SK-N-SH treated with all-trans-retinoic acid at 6 μM for 48 hours (cell line): Measurements from ENCODE around the gene RAX2.

Experiments
- ATAC-seq: fragments of 200-7000 bp; cut with Tn5 transposase; 3 replicates; pipeline ENCODE4 v1.9.1; 2020; ENCODE audit warnings: mild to moderate bottlenecking, moderate library complexity
- BACH2 ChIP-seq: fragments of 250-450 bp; sonication (Bioruptor Pico); IDR thresholded peaks from 2 replicates; pipeline ENCODE4 v1.9.0; 2021; ENCODE audit warnings: mild to moderate bottlenecking, borderline replicate concordance
- CSDC2 ChIP-seq: fragments of 250-450 bp; sonication (Bioruptor Pico); IDR thresholded peaks from 2 replicates; pipeline ENCODE4 v1.5.0; 2020; ENCODE audit warnings: mild to moderate bottlenecking, moderate library complexity
- ESRRG ChIP-seq: fragments of 250-450 bp; sonication (Bioruptor Pico); IDR thresholded peaks from 2 replicates; pipeline ENCODE4 v1.6.1; 2021; ENCODE audit warnings: mild to moderate bottlenecking
- GLIS3 ChIP-seq: fragments of 250-450 bp; sonication (Bioruptor Pico); IDR thresholded peaks from 2 replicates; pipeline ENCODE4 v1.5.0; 2020; ENCODE audit warnings: mild to moderate bottlenecking, moderate library complexity
- ISL1 ChIP-seq: fragments of 250-450 bp; sonication (Bioruptor Pico); IDR thresholded peaks from 2 replicates; pipeline ENCODE4 v2.1.2; 2022; ENCODE audit warnings: mild to moderate bottlenecking, moderate library complexity
- OSR1 ChIP-seq: fragments of 250-450 bp; sonication (Bioruptor Pico); IDR thresholded peaks from 2 replicates; pipeline ENCODE4 v1.8.0; 2022; ENCODE audit warnings: moderate library complexity, mild to moderate bottlenecking, inconsistent platforms
- PPARA ChIP-seq: fragments of 250-450 bp; sonication (Bioruptor Pico); IDR thresholded peaks from 2 replicates; pipeline ENCODE4 v1.5.0; 2020; ENCODE audit warnings: mild to moderate bottlenecking, borderline replicate concordance
- RARB ChIP-seq: fragments of 250-450 bp; sonication (Bioruptor Pico); IDR thresholded peaks from 2 replicates; pipeline ENCODE4 v1.8.0; 2021; ENCODE audit warnings: mild to moderate bottlenecking, moderate library complexity
- SNAI2 ChIP-seq: fragments of 250-450 bp; sonication (Bioruptor Pico); IDR thresholded peaks from 2 replicates; pipeline ENCODE4 v1.5.0; 2020; ENCODE audit warnings: mild to moderate bottlenecking, moderate library complexity
- TCF4 ChIP-seq: fragments of 250-450 bp; sonication (Bioruptor Pico); IDR thresholded peaks from 2 replicates; pipeline ENCODE4 v1.8.0; 2021; ENCODE audit warnings: mild to moderate bottlenecking, moderate library complexity, borderline replicate concordance
- TOX ChIP-seq: fragments of 250-450 bp; sonication (Bioruptor Pico); IDR thresholded peaks from 2 replicates; pipeline ENCODE4 v1.8.0; 2021; ENCODE audit warnings: mild to moderate bottlenecking, moderate library complexity, borderline replicate concordance
- ZC3H10 ChIP-seq: fragments of 250-450 bp; sonication (Bioruptor Pico); IDR thresholded peaks from 2 replicates; pipeline ENCODE4 v1.5.1; 2021; ENCODE audit warnings: mild to moderate bottlenecking, moderate library complexity
- ZFP3 ChIP-seq: fragments of 250-450 bp; sonication (Bioruptor Pico); IDR thresholded peaks from 2 replicates; pipeline ENCODE4 v1.5.0; 2020; ENCODE audit warnings: mild to moderate bottlenecking, moderate library complexity
- ZFP30 ChIP-seq: fragments of 450-650 bp; formaldehyde crosslinking; IDR thresholded peaks from 2 replicates; pipeline ENCODE4 v1.5.0; 2022; ENCODE audit warnings: mild to moderate bottlenecking, moderate library complexity
- ZNF8 ChIP-seq: fragments of 450-650 bp; formaldehyde crosslinking; IDR thresholded peaks from 2 replicates; pipeline ENCODE4 v1.5.0; 2020; ENCODE audit warnings: mild to moderate bottlenecking, moderate library complexity
- TF ChIP-seq, protein P1 (sequence below): fragments of 250-450 bp; sonication (Bioruptor Pico); IDR thresholded peaks from 2 replicates; pipeline ENCODE4 v1.8.0; 2021; ENCODE audit warnings: low read depth, mild to moderate bottlenecking, moderate library complexity, borderline replicate concordance
- TF ChIP-seq, protein P2 (sequence below): fragments of 250-450 bp; sonication (Bioruptor Pico); IDR thresholded peaks from 2 replicates; pipeline ENCODE4 v1.5.1; 2020; ENCODE audit warnings: low read depth, mild to moderate bottlenecking, moderate library complexity
- TF ChIP-seq, protein P3 (sequence below): fragments of 250-450 bp; sonication (Bioruptor Pico); IDR thresholded peaks from 2 replicates; pipeline ENCODE4 v1.5.0; 2020; ENCODE audit warnings: mild to moderate bottlenecking, moderate library complexity
- TF ChIP-seq, protein P4 (sequence below): fragments of 250-450 bp; sonication (Bioruptor Pico); IDR thresholded peaks from 2 replicates; pipeline ENCODE4 v1.8.0; 2020; ENCODE audit warnings: mild to moderate bottlenecking, moderate library complexity, borderline replicate concordance

The RAX2 gene

DNA sequence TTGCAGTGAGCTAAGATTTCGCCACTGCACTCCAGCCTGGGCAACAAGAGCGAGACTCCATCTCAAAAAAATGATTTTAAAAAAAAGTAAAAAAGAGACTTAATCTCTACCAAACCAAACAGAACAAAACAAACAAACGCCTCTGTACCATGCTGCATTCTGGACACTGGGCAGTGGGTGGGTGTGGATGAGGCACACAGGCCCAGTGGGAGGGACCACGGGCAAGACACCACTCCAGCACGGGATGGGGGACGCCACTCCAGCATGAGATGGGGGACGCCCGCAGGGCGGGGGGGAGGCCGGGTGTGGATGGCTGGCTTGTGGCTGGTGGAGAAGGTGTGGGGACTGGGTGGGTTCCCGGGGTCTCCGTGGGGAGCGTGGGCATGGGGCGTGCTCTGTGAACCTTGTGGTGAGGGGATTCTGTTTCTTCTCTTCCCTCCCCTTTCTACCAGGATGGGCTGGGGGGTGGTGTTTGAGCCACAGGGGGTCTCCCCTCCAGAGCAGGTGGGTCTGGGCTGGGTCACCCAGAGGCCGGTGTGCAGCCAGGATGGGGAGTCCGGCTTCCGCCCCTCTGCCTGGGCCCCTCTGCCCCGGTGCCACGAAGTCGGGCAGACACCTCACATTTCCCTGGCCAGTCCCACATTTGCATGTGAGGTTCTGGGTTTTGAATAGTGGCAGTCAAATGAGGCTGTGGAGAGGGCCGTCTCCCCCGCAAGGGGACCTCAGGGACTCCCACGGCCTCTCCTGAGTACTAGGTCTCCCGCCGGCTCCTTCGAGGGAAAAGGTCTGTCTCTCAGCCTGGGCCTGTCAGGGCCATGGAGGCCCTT is 38.1 kb upstream of the RAX2 start:
- ATAC-seq: no peak
- TF ChIP-seq TCF4 (CRISPR knock-in tag) (no peak), TOX (CRISPR knock-in tag) (no peak), ZFP3 (CRISPR knock-in tag) (no peak), OSR1 (CRISPR knock-in tag) (no peak), ZFP30 (CRISPR knock-in tag) (no peak)
- TF ChIP-seq, protein P1, sequence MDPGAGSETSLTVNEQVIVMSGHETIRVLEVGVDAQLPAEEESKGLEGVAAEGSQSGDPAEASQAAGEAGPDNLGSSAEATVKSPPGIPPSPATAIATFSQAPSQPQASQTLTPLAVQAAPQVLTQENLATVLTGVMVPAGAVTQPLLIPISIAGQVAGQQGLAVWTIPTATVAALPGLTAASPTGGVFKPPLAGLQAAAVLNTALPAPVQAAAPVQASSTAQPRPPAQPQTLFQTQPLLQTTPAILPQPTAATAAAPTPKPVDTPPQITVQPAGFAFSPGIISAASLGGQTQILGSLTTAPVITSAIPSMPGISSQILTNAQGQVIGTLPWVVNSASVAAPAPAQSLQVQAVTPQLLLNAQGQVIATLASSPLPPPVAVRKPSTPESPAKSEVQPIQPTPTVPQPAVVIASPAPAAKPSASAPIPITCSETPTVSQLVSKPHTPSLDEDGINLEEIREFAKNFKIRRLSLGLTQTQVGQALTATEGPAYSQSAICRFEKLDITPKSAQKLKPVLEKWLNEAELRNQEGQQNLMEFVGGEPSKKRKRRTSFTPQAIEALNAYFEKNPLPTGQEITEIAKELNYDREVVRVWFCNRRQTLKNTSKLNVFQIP: no peak
- TF ChIP-seq, protein P2, sequence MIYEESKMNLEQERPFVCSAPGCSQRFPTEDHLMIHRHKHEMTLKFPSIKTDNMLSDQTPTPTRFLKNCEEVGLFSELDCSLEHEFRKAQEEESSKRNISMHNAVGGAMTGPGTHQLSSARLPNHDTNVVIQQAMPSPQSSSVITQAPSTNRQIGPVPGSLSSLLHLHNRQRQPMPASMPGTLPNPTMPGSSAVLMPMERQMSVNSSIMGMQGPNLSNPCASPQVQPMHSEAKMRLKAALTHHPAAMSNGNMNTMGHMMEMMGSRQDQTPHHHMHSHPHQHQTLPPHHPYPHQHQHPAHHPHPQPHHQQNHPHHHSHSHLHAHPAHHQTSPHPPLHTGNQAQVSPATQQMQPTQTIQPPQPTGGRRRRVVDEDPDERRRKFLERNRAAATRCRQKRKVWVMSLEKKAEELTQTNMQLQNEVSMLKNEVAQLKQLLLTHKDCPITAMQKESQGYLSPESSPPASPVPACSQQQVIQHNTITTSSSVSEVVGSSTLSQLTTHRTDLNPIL (CRISPR knock-in tag): no peak

- no peak for ATAC-seq
- TF ChIP-seq SNAI2 (no peak), GLIS3 (CRISPR knock-in tag) (no peak), CSDC2 (CRISPR knock-in tag) (no peak), PPARA (CRISPR knock-in tag) (no peak), OSR1 (CRISPR knock-in tag) (no peak), ZNF8 (no peak), TCF4 (CRISPR knock-in tag) (no peak), ZFP3 (CRISPR knock-in tag) (no peak), RARB (CRISPR knock-in tag) (no peak), ESRRG (no peak), BACH2 (CRISPR knock-in tag) (no peak), ZFP30 (CRISPR knock-in tag) (no peak), ZC3H10 (CRISPR knock-in tag) (no peak), ISL1 (no peak)
- TF ChIP-seq, protein P2 (CRISPR knock-in tag): no peak
- TF ChIP-seq, protein P3, sequence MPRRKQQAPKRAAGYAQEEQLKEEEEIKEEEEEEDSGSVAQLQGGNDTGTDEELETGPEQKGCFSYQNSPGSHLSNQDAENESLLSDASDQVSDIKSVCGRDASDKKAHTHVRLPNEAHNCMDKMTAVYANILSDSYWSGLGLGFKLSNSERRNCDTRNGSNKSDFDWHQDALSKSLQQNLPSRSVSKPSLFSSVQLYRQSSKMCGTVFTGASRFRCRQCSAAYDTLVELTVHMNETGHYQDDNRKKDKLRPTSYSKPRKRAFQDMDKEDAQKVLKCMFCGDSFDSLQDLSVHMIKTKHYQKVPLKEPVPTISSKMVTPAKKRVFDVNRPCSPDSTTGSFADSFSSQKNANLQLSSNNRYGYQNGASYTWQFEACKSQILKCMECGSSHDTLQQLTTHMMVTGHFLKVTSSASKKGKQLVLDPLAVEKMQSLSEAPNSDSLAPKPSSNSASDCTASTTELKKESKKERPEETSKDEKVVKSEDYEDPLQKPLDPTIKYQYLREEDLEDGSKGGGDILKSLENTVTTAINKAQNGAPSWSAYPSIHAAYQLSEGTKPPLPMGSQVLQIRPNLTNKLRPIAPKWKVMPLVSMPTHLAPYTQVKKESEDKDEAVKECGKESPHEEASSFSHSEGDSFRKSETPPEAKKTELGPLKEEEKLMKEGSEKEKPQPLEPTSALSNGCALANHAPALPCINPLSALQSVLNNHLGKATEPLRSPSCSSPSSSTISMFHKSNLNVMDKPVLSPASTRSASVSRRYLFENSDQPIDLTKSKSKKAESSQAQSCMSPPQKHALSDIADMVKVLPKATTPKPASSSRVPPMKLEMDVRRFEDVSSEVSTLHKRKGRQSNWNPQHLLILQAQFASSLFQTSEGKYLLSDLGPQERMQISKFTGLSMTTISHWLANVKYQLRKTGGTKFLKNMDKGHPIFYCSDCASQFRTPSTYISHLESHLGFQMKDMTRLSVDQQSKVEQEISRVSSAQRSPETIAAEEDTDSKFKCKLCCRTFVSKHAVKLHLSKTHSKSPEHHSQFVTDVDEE (CRISPR knock-in tag): no peak
- TF ChIP-seq, protein P1: no peak
- TF ChIP-seq, protein P4, sequence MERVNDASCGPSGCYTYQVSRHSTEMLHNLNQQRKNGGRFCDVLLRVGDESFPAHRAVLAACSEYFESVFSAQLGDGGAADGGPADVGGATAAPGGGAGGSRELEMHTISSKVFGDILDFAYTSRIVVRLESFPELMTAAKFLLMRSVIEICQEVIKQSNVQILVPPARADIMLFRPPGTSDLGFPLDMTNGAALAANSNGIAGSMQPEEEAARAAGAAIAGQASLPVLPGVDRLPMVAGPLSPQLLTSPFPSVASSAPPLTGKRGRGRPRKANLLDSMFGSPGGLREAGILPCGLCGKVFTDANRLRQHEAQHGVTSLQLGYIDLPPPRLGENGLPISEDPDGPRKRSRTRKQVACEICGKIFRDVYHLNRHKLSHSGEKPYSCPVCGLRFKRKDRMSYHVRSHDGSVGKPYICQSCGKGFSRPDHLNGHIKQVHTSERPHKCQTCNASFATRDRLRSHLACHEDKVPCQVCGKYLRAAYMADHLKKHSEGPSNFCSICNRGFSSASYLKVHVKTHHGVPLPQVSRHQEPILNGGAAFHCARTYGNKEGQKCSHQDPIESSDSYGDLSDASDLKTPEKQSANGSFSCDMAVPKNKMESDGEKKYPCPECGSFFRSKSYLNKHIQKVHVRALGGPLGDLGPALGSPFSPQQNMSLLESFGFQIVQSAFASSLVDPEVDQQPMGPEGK (CRISPR knock-in tag): no peak
These were observed 36.6 kb upstream of the RAX2 start for GRCh38 chr19:3808420-3809143.
